Measurements from ENCODE around the gene MYO9B.

MYO9B gene

DNA sequence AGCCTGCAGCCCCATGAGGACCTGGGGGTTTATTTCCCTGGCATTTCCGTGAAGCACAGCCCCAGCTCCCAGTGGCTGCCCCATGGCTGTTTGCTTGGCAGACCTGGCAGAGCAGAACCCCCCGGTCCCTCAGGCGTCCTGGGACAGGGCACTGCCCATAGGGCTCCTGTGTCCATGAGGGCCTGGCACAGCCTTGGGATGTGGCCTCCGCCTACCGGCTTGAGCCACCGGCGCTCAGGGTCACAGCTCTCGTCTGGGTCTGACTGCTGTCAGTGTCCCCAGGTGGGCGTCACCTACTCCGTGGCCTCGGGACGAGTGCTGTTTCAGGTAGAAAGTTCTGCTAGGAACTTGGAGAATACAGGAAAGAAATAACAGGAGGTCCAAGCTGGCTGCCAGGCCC lies 52.8 kb downstream of the MYO9B start:
- Histone ChIP-seq H3K4me3 (replicated peaks; ENCODE audit: low read depth, low read length) (no peak overlapping the region), H3K36me3 (ENCODE audit: control insufficient read depth, insufficient read depth, low read length) (peaks cover 6% of the 10 kb centered on the region), H3K27me3 (replicated peaks; ENCODE audit: control insufficient read depth, insufficient read depth, low read length) (no peaks in the 10 kb centered on the region)
- TF ChIP-seq, protein P1, sequence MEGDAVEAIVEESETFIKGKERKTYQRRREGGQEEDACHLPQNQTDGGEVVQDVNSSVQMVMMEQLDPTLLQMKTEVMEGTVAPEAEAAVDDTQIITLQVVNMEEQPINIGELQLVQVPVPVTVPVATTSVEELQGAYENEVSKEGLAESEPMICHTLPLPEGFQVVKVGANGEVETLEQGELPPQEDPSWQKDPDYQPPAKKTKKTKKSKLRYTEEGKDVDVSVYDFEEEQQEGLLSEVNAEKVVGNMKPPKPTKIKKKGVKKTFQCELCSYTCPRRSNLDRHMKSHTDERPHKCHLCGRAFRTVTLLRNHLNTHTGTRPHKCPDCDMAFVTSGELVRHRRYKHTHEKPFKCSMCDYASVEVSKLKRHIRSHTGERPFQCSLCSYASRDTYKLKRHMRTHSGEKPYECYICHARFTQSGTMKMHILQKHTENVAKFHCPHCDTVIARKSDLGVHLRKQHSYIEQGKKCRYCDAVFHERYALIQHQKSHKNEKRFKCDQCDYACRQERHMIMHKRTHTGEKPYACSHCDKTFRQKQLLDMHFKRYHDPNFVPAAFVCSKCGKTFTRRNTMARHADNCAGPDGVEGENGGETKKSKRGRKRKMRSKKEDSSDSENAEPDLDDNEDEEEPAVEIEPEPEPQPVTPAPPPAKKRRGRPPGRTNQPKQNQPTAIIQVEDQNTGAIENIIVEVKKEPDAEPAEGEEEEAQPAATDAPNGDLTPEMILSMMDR (IDR thresholded peaks at IDR 0.05; ENCODE audit: insufficient read depth, low read length, poor library complexity, severe bottlenecking) = no peak
- DNase-seq (ENCODE audit: extremely low read depth, insufficient read length) = no peak

DNA sequence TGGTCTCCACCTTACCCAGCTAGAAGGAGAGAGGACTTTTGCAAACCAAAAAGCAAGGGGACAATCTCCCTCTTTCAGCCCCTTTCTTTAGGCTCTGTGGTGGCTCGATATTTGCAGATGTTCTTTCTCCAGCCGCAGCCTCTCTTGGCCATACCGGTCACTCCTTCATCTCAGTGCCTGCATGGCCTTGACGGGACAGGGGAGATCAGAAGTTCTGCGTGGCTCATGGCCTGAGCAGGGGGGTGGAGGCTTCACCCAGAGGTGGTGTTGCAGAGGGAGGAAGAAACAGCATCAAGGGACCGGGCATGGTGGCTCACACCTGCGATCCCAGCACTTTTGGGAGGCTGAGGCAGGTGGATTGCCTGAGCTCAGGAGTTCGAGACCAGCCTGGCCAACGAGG lies 53.2 kb downstream of the MYO9B start:
- no peak for DNase-seq (ENCODE audit: extremely low read depth, insufficient read length)
- TF ChIP-seq, protein P1 (IDR thresholded peaks at IDR 0.05; ENCODE audit: insufficient read depth, low read length, poor library complexity, severe bottlenecking) = no peak
- Histone ChIP-seq H3K36me3 (ENCODE audit: control insufficient read depth, insufficient read depth, low read length) (peaks cover 6% of the 10 kb centered on the region), H3K27me3 (replicated peaks; ENCODE audit: control insufficient read depth, insufficient read depth, low read length) (no peaks in the 10 kb centered on the region), H3K4me3 (replicated peaks; ENCODE audit: low read depth, low read length) (no peak overlapping the region)

DNA sequence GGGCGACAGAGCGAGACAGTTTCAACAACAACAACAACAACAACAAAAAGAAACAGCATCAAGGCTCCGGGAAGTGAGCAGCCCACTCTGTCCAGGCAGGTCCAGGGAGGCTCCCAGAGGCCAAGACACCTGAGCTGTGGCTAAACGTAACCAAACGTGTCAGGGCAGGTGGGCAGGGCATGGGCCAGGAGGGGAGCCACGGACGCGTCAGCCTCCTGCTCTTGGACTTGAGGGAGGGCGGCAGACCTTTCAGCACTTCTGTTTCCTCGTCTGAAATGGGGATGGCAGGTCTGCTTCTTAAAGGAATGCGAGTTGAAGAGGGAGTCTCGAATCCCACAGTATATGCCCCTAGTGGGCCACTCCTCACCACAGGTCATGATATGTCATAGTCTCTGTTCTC lies 53.8 kb downstream of the MYO9B start:
- TF ChIP-seq, protein P1 (IDR thresholded peaks at IDR 0.05; ENCODE audit: insufficient read depth, low read length, poor library complexity, severe bottlenecking) = no peak
- H3K36me3 ChIP-seq (ENCODE audit: control insufficient read depth, insufficient read depth, low read length) = peaks cover 6% of the 10 kb centered on the region
- DNase-seq (ENCODE audit: extremely low read depth, insufficient read length) = no peak
- no peak overlapping the region for H3K4me3 ChIP-seq (replicated peaks; ENCODE audit: low read depth, low read length)
- no peaks in the 10 kb centered on the region for H3K27me3 ChIP-seq (replicated peaks; ENCODE audit: control insufficient read depth, insufficient read depth, low read length)

DNA sequence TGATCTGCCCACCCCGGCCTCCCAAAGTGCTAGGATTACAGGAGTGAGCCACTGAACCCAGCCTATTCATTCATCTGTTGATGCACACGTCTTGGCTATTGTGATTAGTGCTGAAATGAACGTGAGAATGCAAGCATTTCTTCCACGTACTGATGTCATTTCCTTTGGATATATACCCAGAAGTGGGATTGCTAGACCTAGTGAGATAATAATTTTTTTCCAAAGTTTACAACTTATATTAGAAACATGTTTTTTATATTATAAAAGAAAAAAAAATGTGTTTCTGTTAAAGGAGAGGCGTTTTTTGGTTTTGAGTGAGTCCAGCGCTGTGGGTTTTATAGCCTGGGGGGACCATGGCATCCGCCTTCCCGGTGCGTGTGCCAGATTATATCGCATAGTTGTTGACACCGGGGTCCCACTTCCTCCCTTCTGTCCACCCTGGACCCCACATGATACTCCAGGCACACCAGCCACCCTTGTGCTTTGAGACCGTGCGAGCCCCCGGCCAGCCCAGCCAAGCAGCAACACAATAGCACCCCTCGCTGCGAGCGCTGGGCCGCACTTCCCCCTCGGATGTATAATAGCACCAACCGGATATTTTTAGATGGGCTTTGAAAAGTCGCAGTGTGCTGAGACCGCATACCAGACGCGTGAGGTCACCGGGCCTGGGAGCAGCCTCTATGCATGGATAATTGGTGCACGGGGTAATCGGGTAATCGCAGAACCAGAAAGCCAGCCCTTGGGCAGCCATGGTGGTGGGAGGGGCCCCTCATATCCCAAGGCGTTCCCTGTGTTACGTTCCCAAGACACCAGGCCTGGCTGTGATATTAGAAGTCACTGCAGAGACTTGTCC lies 59.6 kb downstream of the MYO9B start:
- DNase-seq (ENCODE audit: extremely low read depth, insufficient read length) = peak; percentile 83
- H3K27me3 ChIP-seq (replicated peaks; ENCODE audit: control insufficient read depth, insufficient read depth, low read length) = no peaks in the 10 kb centered on the region
- peak overlapping the region; percentile 19 for H3K4me3 ChIP-seq (replicated peaks; ENCODE audit: low read depth, low read length)
- TF ChIP-seq, protein P1 (IDR thresholded peaks at IDR 0.05; ENCODE audit: insufficient read depth, low read length, poor library complexity, severe bottlenecking) = peak; percentile 28
- peaks cover 5% of the 10 kb centered on the region; the same call in 1 of the 2 replicates for H3K36me3 ChIP-seq (ENCODE audit: control insufficient read depth, insufficient read depth, low read length)

DNA sequence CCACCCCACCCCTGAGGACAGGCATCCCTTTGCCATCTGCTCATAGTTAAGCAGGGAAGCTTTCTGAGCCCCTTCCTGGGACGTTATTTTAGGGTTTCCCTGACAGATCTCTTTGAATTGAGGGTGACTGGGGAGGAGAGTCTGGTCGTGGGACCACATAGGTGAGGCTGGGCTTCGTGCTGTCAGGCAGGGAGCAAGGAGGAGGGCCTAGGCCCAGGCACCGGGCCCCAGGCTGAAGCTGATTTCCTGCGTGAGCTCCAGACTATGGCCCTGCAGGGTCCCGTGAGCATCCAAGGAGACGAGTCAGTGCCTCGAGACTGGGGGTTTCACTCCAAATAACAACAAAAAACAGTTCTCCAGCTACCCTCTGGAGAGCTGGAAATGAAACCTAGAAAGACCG lies 60.4 kb downstream of the MYO9B start:
- no peak for DNase-seq (ENCODE audit: extremely low read depth, insufficient read length)
- TF ChIP-seq, protein P1 (IDR thresholded peaks at IDR 0.05; ENCODE audit: insufficient read depth, low read length, poor library complexity, severe bottlenecking) = no peak
- Histone ChIP-seq H3K27me3 (replicated peaks; ENCODE audit: control insufficient read depth, insufficient read depth, low read length) (no peaks in the 10 kb centered on the region), H3K4me3 (replicated peaks; ENCODE audit: low read depth, low read length) (no peak overlapping the region), H3K36me3 (ENCODE audit: control insufficient read depth, insufficient read depth, low read length) (peaks cover 5% of the 10 kb centered on the region; the same call in 1 of the 2 replicates)
